ENCODE results near the gene IQGAP3.
"Not testable (repeated sequence)": the region's sequence is repeated elsewhere in the genome, so short reads cannot be mapped to it uniquely, and the experiment has no call there.

IQGAP3 gene

GRCh38 chr1:156571261-156571852 is 1.0 kb downstream of the IQGAP3 start:
- no peak for DNase-seq

GRCh38 chr1:156566436-156566835 is 5.9 kb downstream of the IQGAP3 start:
- DNase-seq = no peak

GRCh38 chr1:156565519-156565918 is 6.8 kb downstream of the IQGAP3 start:
- DNase-seq = no peak

DNA sequence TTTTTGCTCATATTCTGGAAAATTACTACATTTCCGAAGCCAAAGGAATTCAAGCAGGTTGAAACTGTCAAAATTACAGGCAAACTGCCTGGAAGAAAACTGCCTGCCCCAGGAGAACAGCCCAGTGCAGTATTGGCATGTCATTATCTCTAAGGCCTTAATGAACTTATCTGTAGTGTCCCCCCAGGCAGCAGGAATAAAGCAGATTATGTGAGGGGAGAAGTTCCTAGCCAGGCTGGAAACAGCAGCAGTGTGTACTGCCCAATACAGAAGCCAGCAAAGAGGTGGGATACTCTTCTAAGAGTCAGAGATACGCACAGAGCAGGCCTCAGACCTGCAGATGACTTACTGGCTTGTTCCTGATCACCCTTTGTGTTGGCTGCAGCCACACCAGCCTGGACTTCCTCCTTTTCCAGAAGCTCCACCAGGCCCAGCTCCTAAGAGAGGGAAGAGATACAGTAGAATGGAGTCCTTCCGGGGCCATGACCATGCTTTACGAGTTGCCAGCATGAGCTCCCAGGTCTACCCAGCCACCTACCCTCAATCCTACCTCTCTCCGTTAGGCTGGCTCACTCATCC is 11.7 kb downstream of the IQGAP3 start:
- DNase-seq = no peak

DNA sequence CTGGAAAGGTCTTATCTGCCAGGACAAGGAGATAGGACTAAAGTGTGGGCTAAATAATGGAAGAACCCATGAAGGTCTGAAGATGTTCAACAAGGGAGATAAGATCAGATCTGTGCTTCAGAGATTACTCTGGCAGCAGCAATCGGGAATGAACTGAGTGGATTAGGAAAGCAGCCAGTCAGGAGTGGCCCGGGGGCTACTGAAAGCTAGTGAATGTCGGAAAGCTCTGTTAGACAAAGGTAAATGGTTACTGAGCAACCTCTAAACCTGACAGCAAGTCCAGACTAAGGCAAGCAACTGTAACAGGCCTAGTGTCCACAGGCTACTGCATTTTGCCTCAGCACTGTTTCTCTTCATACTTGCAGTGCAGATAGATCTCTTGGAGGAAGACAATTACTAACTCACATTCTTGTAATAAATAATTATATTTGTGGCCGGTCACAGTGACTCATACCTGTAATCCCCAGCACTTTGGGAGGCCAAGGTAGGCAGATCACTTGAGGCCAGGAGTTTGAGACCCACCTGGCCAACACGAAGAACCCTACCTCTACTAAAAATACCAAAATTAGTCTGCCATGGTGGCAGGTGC is 12.5 kb downstream of the IQGAP3 start:
- DNase-seq = no peak

GRCh38 chr1:156559086-156559796 is 13.1 kb downstream of the IQGAP3 start:
- no peak for DNase-seq

DNA sequence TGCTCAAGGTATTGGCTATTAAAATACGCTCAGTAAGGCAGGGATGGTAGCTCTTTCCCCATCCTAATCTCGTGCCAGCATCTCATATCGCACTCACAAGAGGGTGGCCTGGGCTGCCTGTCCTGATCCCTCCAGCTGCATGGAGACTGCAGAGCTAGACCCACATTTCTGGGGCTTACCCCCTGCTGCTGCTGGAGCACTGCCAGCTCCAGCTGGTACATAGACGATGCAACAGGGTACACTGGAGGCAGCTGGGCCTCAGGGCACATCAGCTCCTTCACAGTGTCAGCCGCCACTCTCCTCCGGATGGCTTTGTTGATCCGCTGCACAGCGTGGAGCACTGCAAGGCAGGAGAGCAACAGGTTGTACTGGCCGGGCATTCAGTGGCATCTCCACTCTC is 16.0 kb downstream of the IQGAP3 start:
- DNase-seq = no peak

- DNase-seq = no peak
These were observed 16.6 kb downstream of the IQGAP3 start for GRCh38 chr1:156555715-156556114.

DNA sequence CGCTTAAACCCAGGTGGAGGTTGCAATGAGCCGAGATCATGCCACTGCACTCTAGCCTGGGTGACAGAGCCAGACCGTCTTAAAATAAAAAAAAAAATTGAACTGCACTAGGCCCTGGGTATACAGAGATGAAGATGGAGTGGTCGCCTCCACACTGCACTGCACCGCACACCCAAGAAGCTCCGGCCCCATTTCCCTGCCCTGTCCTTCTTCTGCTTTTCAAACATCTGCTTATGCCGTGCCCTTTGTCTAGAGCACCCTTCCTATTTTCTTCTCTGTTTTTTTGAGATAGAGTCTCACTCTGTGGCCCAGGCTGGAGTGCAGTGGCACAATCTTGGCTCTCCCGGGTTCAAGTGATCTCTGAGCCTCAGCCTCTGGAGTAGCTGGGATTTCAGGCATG is 17.4 kb downstream of the IQGAP3 start:
- no peak for DNase-seq

GRCh38 chr1:156553860-156554485 is 18.4 kb downstream of the IQGAP3 start:
- no peak for DNase-seq

- DNase-seq = not testable (repeated sequence)
These were observed 19.4 kb downstream of the IQGAP3 start for GRCh38 chr1:156552937-156553336.

- no peak for DNase-seq
These were observed 19.8 kb downstream of the IQGAP3 start for GRCh38 chr1:156552518-156552917.

DNA sequence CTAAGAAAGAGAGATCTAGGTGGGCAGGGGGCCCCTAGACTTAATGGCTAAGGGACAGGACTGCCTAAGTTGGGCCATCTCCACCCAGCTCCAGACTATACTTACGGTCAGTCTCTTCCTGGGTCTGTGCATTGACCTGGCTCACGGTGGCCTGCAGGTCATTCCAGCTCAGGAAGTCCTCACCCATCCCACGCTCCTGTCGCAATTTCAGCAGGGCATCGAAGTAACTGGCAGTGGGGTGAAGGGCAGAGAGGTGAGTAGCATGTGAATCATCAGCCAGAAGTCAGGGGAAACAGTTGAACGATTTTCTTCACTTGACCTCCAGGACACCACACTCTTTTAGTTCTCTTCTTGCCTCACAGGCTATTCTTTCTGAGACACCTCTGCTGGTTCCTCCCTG is 20.5 kb downstream of the IQGAP3 start:
- no peak for DNase-seq

DNA sequence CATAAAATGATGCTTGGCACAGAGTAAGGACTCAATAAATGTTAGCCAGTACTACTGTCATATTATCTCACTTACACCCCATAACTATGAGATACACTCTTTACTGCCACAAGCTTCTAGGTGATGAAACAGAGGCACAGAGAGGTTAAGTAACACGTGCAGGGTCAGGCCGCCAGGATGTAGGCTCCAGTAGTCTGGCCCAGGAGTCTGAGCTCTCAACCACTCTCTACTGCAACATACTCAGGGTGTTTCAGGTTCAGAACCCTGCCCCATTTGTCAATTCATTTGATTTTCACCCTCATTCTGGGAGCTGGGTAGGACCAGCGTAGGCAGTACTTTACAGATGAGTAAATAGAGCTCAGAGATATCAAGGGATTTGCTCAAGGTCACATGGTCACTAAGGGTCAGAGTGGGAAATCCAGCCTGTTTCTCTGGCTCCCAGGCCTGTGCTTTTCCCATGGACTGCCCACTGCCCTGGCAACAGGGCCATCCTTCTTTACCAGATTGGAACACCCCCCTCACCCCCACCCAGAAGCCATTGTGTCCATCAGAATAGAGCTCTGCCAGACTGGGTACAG is 21.2 kb downstream of the IQGAP3 start:
- DNase-seq = no peak

GRCh38 chr1:156550346-156550745 is 22.0 kb downstream of the IQGAP3 start:
- no peak for DNase-seq

DNA sequence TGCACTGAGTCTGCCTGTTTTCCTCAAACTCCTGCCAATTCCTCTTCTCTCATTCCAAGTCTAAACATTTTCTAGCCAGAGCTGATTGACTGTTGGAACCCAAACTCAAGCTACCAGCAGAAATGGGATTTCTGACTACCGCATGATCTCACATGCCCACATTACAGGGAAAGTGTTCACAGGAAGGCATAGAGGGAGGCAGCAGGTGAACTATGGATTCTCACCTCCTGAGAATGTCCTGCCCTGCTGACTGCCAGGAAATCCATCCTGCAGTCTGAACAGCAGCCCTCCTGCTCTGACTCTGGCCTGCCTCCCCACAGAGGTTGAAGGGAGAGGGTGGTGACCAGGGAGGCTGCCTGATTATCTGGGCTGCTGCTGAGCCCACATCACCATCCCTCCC is 22.5 kb downstream of the IQGAP3 start:
- no peak for DNase-seq

- DNase-seq = no peak
These were observed 23.0 kb downstream of the IQGAP3 start for GRCh38 chr1:156549390-156549789.

- DNase-seq = no peak
These were observed 24.4 kb downstream of the IQGAP3 start for GRCh38 chr1:156547982-156548381.

DNA sequence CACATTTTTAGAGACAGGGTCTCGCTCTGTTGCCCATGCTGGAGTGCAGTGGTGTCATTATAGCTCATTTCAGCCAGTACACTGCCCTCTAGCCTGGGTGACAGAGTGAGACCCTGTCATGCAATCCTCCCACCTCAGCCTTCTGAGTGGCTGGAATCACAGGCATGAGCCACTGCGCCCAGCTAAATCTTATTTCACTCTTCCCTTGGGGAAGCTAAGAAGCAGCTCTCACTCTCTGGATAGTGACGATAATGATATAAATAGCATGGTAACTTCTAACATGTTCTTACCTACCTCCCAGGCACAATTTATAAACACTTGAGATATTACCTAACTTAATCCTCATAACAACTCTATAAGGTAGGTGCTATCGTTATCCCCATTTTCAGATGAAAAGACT is 24.9 kb downstream of the IQGAP3 start:
- no peak for DNase-seq

GRCh38 chr1:156546267-156546666 is 26.1 kb downstream of the IQGAP3 start:
- no peak for DNase-seq

DNA sequence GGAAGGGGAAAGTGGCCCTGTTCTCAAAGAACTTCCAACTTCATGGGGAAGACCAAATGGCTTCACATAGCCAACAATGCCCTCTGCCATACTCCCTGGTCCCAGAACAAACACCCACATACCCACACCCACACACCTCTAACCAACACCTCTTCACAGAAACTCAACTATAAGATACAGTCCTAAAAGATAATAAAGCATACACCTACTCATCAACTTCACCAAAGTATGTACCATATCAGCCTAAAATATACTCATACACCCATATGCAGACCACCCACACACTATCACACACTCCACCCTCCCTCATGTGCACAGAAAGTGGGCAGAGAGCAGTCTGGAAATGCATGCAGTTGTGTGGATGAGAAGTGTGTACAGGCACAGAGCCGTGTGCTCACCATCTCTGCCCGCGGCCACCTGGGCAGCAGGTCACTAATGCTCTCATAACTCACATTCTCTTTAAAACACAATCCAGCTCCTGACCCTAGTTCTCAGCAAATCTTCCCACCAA is 27.7 kb downstream of the IQGAP3 start:
- DNase-seq = no peak

DNA sequence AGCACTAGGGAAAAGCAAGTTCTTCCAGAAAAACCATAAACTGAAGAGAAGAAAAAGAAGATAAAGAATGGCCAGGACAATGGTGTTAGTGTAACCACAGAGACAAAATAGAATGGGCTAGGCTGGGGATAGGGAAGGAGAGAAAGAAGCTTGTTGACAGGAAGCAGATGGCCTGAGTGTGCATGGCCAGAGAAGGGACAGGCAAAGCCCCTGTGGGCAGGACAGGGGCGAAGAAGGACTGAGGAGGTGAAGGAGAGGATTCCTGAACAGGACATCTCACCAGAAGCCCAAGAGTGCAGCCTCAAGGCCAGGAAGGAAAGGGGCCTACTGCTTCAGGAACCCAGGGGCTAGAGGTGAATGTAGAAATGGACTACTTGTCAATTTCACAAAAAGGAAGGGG is 29.3 kb downstream of the IQGAP3 start:
- DNase-seq = no peak

- DNase-seq = no peak
These were observed 31.4 kb downstream of the IQGAP3 start for GRCh38 chr1:156540955-156541354.

Data from stimulated activated CD4-positive, alpha-beta T cell treated with anti-CD3 and anti-CD28 coated beads, Interleukin-4, amount 100 ng/mL, for 1 hour (primary cell).